Fibroblast of pulmonary artery (primary cell): ENCODE measurements around the gene ZNF687.
A peak's percentile ranks its signal among the peaks of the same experiment; 100 is the strongest.

Experiments used
- DNase-seq: peaks from one replicate; pipeline ENCODE4 v3.0.0-alpha.2; 2010; ENCODE audit warnings: low read depth
- H3K4me3 ChIP-seq: replicated peaks from 2 replicates; pipeline ENCODE4 v1.5.1; 2011; ENCODE audit warnings: low read depth, mild to moderate bottlenecking, control low read depth, low read length, moderate library complexity
- TF ChIP-seq, protein P1 (sequence below): IDR thresholded peaks from 2 replicates; pipeline ENCODE4 v1.5.1; 2011; ENCODE audit warnings: mild to moderate bottlenecking, control low read depth, low read length, inconsistent platforms; ENCODE audit errors: missing control alignments

ZNF687 gene, protein sequence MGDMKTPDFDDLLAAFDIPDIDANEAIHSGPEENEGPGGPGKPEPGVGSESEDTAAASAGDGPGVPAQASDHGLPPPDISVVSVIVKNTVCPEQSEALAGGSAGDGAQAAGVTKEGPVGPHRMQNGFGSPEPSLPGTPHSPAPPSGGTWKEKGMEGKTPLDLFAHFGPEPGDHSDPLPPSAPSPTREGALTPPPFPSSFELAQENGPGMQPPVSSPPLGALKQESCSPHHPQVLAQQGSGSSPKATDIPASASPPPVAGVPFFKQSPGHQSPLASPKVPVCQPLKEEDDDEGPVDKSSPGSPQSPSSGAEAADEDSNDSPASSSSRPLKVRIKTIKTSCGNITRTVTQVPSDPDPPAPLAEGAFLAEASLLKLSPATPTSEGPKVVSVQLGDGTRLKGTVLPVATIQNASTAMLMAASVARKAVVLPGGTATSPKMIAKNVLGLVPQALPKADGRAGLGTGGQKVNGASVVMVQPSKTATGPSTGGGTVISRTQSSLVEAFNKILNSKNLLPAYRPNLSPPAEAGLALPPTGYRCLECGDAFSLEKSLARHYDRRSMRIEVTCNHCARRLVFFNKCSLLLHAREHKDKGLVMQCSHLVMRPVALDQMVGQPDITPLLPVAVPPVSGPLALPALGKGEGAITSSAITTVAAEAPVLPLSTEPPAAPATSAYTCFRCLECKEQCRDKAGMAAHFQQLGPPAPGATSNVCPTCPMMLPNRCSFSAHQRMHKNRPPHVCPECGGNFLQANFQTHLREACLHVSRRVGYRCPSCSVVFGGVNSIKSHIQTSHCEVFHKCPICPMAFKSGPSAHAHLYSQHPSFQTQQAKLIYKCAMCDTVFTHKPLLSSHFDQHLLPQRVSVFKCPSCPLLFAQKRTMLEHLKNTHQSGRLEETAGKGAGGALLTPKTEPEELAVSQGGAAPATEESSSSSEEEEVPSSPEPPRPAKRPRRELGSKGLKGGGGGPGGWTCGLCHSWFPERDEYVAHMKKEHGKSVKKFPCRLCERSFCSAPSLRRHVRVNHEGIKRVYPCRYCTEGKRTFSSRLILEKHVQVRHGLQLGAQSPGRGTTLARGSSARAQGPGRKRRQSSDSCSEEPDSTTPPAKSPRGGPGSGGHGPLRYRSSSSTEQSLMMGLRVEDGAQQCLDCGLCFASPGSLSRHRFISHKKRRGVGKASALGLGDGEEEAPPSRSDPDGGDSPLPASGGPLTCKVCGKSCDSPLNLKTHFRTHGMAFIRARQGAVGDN

GRCh38 chr1:151281969-151282882 lies at the start of gene ZNF687:
Gene ZNF687, plus strand, starts transcription at chr1:151282299. Its CDS starts 3,993 bp downstream, at chr1:151286292.
- peak; percentile 100 for DNase-seq
- TF ChIP-seq, protein P1, sequence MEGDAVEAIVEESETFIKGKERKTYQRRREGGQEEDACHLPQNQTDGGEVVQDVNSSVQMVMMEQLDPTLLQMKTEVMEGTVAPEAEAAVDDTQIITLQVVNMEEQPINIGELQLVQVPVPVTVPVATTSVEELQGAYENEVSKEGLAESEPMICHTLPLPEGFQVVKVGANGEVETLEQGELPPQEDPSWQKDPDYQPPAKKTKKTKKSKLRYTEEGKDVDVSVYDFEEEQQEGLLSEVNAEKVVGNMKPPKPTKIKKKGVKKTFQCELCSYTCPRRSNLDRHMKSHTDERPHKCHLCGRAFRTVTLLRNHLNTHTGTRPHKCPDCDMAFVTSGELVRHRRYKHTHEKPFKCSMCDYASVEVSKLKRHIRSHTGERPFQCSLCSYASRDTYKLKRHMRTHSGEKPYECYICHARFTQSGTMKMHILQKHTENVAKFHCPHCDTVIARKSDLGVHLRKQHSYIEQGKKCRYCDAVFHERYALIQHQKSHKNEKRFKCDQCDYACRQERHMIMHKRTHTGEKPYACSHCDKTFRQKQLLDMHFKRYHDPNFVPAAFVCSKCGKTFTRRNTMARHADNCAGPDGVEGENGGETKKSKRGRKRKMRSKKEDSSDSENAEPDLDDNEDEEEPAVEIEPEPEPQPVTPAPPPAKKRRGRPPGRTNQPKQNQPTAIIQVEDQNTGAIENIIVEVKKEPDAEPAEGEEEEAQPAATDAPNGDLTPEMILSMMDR, result no peak
- H3K4me3 ChIP-seq, result peak within 1 kb of the TSS; percentile 97

DNA sequence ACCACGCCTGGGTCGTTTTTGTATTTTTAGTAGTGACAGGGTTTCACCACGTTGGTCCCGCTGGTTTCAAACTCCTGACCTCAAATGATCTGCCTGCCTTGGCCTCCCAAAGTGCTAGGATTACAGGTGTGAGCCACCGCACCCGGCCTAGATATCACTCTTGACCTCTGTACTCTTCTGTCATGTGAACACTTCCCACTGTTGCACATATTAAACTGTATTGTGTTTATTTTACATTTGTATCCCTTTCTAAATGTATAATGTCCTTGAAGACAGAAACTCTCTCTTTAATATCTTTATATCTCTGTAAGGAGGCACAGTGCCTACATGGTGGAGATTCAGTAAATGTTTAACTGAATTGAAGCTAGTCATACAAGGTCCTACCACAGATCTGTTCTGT lies 46.9 kb upstream of the ZNF687 start:
- TF ChIP-seq, protein P1, result no peak
- no peak for DNase-seq
- H3K4me3 ChIP-seq, result no peak overlapping the region

DNA sequence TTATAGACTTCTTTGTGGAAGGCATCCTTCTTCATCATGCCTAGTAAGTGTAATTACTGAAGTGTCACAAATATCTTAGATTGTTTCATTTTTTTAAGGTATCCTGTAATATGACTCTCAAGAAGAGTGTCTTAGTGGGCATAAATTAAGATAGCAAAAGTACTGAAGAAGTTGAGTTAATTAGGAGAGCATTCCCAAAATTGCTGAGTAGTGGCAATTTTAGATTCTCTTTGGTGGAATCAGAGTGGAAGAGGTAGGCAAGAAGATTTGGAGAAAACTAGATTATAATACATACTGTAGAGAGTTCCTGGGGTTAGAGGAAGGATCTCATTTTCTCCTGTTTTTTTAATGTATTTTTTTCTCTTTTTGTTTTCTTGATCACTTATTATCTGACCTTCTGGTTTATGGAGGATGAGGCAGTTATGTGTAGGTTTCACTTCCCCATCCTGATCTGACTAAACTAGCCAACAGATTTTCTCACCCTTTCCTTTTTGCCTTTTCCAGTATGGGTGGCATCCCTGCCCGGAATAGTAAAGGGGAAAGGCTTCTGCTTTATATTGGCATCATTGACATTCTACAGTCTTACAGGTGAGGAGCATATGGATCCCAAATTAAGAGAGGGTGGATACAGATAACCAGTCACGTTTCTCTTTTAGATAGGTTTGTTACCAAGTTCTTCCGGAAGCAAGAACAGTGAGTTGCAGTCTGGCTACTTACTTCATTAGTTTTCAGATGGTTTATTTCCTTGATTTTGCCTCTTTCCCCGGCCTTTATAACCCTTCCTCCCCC lies 44.2 kb upstream of the ZNF687 start:
- DNase-seq, result no peak
- TF ChIP-seq, protein P1, result no peak

DNA sequence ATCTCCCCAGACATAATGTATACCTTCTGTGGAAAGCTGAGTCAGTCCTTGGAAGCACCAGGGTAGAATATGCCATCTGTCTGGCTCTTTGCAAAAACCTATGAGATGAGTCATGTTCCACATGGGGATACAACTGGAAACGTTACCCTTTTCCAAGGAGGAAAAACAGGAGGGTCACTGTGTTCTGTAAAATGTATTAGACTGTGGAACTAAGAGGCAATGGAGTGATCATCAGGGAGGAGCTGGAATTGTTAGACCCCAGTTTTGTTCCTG lies 43.7 kb upstream of the ZNF687 start:
- H3K4me3 ChIP-seq, result no peak overlapping the region
- peak; percentile 67 for DNase-seq
- TF ChIP-seq, protein P1, result no peak

More for the DNA sequence above, 44.2 kb upstream of the ZNF687 start:
- H3K4me3 ChIP-seq, result no peak overlapping the region

DNA sequence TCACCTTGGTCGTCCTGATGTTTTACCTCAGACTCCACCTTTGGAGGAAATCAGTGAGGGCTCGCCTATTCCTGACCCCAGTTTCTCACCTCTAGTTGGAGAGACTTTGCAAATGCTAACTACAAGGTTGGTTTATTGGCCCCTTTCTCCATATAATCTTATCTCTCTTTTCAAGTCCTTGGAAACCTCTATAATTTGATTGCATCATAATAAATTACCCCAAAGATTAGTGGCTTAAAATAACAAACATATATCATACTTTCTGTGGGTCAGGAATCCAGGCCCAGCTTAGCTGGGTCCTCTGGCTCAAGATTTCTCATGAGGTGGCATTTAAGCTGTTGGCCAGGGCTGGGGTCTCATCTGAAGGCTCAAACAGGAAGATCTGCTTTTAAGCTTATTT lies 39.7 kb upstream of the ZNF687 start:
- H3K4me3 ChIP-seq, result no peak overlapping the region
- no peak for DNase-seq

More for the DNA sequence above, 39.7 kb upstream of the ZNF687 start:
- TF ChIP-seq, protein P1, result no peak
